HG03066 (cell line): ENCODE data around the gene TCF7L2.

Source experiments
- ATAC-seq: cut with Tn5 transposase; IDR thresholded peaks from one replicate; pipeline ENCODE4 v1.9.1; 2021; ENCODE audit warnings: low read depth; ENCODE audit not compliant: unreplicated experiment

Gene TCF7L2

GRCh38 chr10:113019692-113020474 lies 69.8 kb downstream of the TCF7L2 start:
- no peak for ATAC-seq

DNA sequence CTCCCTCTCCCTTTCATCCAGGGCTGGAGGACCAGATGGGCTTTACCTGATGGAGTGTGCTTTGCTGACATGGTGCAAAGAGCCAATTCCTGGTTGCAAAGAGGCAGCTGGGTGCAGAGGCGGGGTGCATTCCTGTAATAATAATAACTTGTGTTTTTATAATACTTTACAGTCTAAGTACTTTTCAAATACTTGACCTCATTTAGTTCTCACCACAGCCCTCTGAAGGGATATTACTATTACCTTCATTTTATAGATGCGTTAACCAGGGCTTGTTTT lies 70.4 kb downstream of the TCF7L2 start:
- ATAC-seq = no peak

GRCh38 chr10:113020838-113021237 lies 70.8 kb downstream of the TCF7L2 start:
- ATAC-seq = no peak

DNA sequence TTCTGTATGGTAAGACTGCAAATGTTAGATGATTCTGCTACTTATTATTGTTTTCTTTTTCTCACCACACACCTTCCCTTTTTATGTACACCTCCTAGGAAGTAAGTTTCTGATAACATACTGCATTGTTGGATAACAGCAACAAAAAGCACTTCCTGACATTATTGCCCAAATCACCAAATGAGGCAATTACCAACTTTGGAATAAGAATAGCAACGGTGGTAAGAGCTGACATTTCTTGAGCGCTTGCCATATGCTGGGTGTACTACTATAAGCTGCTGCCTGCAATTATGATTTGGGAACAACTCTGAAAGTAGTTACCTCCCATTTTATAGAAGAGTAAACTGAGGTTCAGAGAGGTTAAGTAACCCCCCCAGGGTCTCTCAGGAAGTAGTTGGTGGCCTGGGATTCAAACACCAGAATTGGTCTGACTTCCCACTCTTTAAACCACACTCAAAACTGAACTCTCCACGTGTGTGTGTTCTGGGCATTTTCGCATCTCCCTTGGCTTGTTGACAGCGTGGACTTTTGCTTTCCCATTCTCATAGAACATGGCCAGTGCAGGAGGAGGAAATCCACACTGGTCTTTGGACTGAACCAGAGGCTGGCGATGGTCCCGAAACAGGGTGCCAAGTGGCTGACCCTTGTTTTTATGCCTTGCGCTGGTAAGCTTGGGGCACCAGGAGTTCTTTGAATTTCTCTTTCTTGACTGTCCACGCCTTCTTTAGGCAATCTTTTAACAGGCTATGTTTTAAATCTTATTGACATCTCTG lies 71.4 kb downstream of the TCF7L2 start:
- ATAC-seq = no peak

DNA sequence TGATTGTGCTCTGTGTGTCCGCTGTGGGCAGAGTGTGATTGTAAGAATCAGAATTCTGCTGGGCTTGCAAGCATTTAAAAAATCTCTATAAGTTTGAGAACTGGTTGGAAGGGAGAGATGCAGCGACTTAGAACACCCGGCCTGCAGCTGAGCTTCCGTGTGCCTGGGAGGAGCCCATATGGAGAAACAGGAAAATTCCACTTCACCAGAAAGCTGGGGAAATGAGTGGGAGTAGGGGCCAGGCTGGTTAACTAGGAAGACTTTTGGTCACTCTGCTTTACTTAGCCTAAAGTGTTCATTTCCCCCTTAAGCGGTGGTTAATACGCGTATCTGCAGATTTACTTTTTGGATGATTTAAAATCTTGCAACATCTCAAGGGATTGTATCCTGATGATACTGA lies 72.2 kb downstream of the TCF7L2 start:
- no peak for ATAC-seq

DNA sequence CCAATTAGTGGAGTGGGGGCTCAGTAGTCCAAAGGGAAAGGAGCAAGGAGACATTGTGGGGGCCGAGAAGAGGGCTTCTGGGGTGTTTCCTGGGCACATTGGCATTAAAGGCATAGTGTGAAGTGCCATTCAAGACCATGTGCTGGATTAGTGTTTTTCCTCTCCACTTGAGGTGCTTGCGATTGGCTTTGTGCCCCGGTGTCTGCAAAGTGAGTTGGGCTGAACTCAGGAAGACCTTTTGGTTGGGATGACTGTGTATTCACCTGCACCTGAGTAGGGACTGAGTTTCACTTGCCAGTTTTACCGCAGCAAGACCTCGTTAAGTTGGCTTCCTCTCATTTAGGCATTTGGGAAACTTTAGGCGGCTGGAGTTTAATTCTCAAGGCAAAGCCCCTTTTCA lies 73.0 kb downstream of the TCF7L2 start:
- no peak for ATAC-seq

DNA sequence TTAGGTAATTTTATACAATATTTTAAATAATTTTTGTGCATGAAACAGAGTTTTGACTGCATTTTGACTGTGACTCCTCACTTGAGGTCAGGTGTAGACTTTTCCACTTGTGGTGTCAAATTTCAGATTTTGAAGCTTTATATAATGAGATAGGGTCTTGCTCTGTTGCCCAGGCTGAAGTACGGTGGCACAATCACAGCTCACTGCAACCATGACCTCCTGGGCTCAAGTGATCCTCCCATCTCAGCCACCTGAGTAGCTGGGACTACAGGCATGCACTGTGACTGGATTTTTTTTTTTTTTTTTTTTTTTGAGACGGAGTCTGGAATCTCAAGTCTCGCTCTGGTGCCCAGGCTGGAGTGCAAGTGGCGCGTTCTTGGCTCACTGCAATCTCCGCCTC lies 74.9 kb downstream of the TCF7L2 start:
- ATAC-seq = no peak

DNA sequence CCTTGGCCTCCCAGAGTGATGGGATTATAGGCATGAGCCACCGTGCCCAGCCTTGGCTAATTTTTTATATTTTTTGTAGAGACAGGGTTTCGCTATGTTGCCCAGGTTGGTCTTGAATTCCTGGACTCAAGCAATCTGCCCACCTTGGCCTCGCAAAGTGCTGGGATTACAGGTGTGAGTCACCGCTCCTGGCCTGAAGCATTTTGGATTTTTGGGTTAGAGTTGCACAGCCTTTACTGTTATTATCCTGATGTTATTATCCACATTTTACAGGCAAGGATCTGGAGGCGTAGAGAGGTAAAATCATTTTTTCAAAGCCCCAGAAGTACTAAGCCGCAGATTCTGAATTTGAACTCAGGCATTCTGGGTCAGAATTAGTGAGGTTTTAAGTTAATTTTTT lies 75.4 kb downstream of the TCF7L2 start:
- no peak for ATAC-seq

- ATAC-seq = no peak
These were observed 76.6 kb downstream of the TCF7L2 start for GRCh38 chr10:113026679-113027078.

DNA sequence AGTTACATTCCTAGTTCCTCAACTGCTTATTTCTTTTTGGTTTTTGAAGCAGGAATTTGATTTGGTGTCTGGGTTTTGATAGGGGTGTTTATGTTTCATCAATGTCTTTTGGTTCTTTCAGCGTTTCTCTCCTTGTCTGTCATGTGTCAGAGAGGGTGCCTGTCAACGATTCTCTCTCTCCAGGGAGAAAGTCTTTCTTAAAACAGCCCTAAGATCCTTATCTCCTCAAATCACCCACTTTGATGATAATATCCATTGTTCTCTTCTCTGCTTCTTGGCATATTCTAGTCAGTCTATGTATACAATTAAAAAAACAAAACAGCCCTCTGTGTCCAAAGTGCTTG lies 77.2 kb downstream of the TCF7L2 start:
- no peak for ATAC-seq

- ATAC-seq = no peak
These were observed 77.8 kb downstream of the TCF7L2 start for GRCh38 chr10:113027574-113028455.

DNA sequence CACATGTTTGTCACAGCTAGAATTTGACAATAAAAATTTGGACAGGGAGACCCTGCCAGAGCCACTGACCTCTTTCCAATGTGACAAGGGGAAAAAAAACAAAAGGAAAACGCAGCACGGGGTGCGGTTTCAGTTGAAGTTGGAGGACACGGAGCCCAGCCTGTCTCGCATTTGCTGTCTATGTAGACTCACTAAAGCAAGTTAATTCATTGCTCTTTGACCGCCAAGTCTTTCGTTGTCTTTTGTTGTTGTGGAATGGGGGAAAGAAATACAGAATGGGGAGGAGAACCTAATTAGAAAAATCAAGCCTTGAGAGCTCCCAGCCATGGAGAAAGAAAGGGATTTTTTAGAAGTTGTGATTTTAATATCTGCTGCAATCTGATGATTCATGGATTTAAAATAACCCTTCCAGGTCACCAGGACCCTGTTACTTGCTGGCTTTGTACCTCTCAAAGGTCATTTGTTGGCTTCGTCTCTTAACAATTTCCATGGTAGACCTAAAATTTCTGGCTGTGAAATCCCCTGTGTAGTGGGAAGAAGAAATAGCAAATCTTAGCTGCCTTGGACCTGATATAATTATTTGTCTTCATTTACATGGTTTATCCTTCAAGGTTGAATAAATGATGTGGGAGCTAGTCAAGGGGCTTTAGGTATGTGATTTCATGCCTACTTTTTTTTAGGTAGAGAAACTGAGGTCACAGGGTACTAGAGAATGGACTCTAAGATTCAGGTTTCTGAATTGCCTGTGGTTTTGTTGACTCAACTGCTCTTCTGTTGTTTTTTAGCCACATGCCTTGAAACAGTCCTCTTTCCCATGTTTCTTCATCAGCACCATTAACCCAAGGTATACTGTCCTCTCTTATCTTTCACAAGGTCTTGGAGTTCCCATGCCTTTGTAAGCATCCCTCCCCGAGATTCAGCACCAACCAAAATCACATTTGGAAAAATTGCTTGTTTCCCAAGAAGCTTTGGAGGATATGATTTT lies 78.7 kb downstream of the TCF7L2 start:
- no peak for ATAC-seq

DNA sequence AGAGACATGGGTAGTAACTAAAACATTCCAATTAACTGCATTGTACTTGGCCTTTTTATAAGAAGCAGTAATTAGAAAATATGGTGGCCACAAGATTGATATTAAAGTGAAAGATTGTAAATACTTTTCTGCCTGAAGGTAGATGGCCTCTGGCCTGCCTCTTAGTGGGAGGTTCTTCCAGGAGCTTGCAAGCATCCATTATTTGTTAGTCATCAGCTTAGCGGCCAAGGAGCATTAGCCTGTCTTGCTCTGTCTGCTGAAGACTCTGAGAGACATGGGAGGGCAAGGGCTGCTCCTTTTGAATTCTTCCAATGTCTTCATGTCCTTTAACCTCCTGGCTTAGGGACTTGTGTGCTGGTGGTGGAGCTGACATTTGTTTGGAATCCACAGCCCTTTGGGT lies 80.4 kb downstream of the TCF7L2 start:
- ATAC-seq = no peak

DNA sequence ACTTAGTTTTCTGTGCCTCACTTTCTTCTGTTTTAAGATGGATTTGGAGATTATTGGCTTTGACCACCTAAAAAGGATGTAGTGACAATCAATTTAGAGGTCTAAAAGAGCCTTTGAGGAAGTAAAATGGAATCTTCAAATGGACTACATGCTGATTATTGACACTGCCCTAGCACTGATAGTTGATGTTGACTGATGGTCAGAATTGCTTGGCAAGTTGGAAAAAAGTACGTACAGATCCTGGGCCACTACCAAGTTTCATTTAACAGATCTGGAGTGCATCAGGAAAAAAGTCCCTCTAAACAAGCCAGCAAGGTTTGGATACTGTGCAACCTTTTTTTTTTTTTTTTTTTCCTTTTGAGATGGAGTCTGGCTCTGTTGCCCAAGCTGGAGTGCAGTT lies 81.1 kb downstream of the TCF7L2 start:
- no peak for ATAC-seq

GRCh38 chr10:113033991-113034390 lies 83.9 kb downstream of the TCF7L2 start:
- ATAC-seq = no peak

- ATAC-seq = no peak
These were observed 85.8 kb downstream of the TCF7L2 start for GRCh38 chr10:113035732-113036312.

DNA sequence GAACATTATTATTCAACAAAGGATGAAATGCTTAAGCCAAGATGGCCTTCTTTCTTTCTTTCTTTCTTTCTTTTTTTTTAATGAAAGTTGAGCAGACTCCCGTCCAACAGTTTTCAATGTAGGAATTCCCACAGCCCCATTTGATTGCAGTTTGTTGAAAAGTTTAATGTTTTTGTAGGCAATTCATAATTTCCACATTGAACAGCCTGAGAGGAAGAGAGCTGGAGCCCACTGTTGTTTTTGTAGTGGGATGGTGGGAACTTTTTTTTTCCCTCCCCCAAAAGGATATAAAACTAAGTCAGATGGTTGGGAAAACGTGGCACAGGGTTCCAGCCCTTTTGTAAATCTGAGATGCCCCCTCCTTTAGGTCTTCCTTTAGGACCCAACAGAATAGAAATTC lies 86.6 kb downstream of the TCF7L2 start:
- no peak for ATAC-seq

- no peak for ATAC-seq
These were observed 87.2 kb downstream of the TCF7L2 start for GRCh38 chr10:113037218-113037617.

- no peak for ATAC-seq
These were observed 88.1 kb downstream of the TCF7L2 start for GRCh38 chr10:113038183-113038582.

GRCh38 chr10:113038985-113039384 lies 88.9 kb downstream of the TCF7L2 start:
- ATAC-seq = no peak
